ENCODE results near the gene CRYAA.
"Not testable (repeated sequence)": the region's sequence is repeated elsewhere in the genome, so short reads cannot be mapped to it uniquely, and the experiment has no call there.

DNA sequence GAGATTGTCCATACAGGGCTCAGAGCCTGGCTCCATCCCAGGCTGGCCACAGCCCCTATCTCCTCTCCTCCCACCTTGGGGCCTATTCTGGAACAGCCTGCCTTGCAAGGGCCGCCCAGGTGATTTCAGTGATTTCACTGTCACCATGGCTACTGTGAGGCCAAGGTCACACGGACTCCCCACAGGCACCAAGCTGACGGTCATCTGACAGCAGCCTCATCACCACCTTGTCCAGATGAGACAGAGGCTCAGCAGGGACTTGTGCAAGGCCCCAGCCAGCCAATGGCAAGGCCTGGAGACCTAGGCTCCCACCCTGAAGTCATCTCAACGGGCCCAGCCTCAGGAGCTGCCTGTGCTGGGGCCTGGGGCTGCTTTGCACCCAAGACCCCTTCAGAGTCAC is 6.2 kb downstream of the CRYAA start:
- TF ChIP-seq, protein P1, sequence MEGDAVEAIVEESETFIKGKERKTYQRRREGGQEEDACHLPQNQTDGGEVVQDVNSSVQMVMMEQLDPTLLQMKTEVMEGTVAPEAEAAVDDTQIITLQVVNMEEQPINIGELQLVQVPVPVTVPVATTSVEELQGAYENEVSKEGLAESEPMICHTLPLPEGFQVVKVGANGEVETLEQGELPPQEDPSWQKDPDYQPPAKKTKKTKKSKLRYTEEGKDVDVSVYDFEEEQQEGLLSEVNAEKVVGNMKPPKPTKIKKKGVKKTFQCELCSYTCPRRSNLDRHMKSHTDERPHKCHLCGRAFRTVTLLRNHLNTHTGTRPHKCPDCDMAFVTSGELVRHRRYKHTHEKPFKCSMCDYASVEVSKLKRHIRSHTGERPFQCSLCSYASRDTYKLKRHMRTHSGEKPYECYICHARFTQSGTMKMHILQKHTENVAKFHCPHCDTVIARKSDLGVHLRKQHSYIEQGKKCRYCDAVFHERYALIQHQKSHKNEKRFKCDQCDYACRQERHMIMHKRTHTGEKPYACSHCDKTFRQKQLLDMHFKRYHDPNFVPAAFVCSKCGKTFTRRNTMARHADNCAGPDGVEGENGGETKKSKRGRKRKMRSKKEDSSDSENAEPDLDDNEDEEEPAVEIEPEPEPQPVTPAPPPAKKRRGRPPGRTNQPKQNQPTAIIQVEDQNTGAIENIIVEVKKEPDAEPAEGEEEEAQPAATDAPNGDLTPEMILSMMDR (IDR thresholded peaks at IDR 0.05) = not testable (repeated sequence)
- not testable (repeated sequence) for TF ChIP-seq POLR2AphosphoS5 (IDR thresholded peaks at IDR 0.05)

Data from breast epithelium (tissue), 3 donors.